Vagina (tissue), 2 donors: ENCODE results near the gene TBC1D8. TPM values are rescaled to one million over a fixed set of nuclear protein-coding genes. Genes with fewer than 3 reads are reported as not detected.

Experiments
- DNase-seq, 2 donors: peaks; one replicate each; pipeline ENCODE4 v3.0.0-alpha.2; 2017; ENCODE audit errors: extremely low spot score in 2 of 2
- H3K27ac ChIP-seq: fragments of 200-600 bp; sonication (generic); one replicate; pipeline ENCODE4 v1.5.1; 2019
- H3K27me3 ChIP-seq: fragments of 200-600 bp; sonication (generic); one replicate; pipeline ENCODE4 v1.5.1; 2019
- H3K36me3 ChIP-seq, 2 donors: fragments of 200-600 bp; sonication (generic); one replicate each; pipeline ENCODE4 v1.5.1; 2017 to 2019
- H3K4me1 ChIP-seq: fragments of 200-600 bp; sonication (generic); one replicate; pipeline ENCODE4 v1.5.1; 2019
- H3K4me3 ChIP-seq, 2 donors: fragments of 200-600 bp; sonication (generic); 1 replicate in 1 of 2; 2 replicates in 1 of 2; pipeline ENCODE4 v1.5.1; 2016 to 2019
- H3K9me3 ChIP-seq: fragments of 200-600 bp; sonication (generic); one replicate; pipeline ENCODE4 v1.5.1; 2019
- POLR2A ChIP-seq, 2 donors: fragments of 450-650 bp; IDR thresholded peaks; one replicate each; pipeline ENCODE4 v1.6.1; 2017; ENCODE audit warnings: antibody characterized with exemption in 2 of 2, mild to moderate bottlenecking in 2 of 2, moderate library complexity in 2 of 2
- POLR2AphosphoS5 ChIP-seq, 2 donors: sonication (generic); formaldehyde crosslinking; IDR thresholded peaks; one replicate each; pipeline ENCODE4 v1.9.0; 2017; ENCODE audit warnings: antibody characterized with exemption in 2 of 2, mild to moderate bottlenecking in 2 of 2, low read depth in 1 of 2; ENCODE audit not compliant: insufficient read depth in 1 of 2
- intact Hi-C: fragments of 100-400 bp; cut with DNase I; formaldehyde crosslinking; loops from one replicate; pipeline ENCODE4 v1.15.1; 2023
- total RNA-seq: library from RNA; depleted of rRNA; stranded (reverse); fragments of >200 nt; gene quantifications from one replicate; pipeline ENCODE4 v1.2.3, GENCODE V29; 2016
- TF ChIP-seq, protein P1 (sequence below), 3 experiments: fragments of 450-650 bp in 2 of 3; fragments of 200-600 bp in 1 of 3; sonication (generic) in 1 of 3; IDR thresholded peaks; one replicate each; pipeline ENCODE4 v1.5.1; 2017 to 2019; ENCODE audit warnings: antibody characterized with exemption in 3 of 3, mild to moderate bottlenecking in 2 of 3, moderate library complexity in 2 of 3

The TBC1D8 gene
- total RNA-seq, 1 donor from 2014 or later: 72.2 TPM

DNA sequence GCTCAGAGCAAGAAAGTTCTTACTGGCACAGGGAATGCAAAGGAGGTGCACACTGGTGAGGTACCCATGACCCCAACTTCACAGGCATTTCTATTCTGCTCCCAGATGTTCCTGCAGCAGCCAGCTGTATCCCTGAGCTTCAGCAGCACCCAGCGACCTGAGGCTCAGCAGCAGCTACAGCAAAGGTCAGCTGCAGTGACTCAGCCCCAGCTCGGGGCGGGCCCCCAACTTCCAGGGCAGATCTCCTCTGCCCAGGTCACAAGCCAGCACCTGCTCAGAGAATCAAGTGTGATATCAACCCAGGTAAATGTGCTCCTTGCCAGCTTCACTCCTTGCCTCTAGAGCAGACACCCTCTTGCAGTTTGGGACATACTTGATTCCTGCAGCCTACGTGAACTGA, 163.2 kb downstream of the TBC1D8 start:
- Histone ChIP-seq H3K27ac (no peak overlapping the region), H3K9me3 (no peaks in the 10 kb centered on the region), H3K4me1 (no peaks in the 10 kb centered on the region), H3K27me3 (no peaks in the 10 kb centered on the region), H3K4me3 (no peak overlapping the region), H3K36me3 (no peaks in the 10 kb centered on the region)
- no peak for TF ChIP-seq POLR2A (IDR thresholded peaks at IDR 0.05)
- TF ChIP-seq, protein P1, sequence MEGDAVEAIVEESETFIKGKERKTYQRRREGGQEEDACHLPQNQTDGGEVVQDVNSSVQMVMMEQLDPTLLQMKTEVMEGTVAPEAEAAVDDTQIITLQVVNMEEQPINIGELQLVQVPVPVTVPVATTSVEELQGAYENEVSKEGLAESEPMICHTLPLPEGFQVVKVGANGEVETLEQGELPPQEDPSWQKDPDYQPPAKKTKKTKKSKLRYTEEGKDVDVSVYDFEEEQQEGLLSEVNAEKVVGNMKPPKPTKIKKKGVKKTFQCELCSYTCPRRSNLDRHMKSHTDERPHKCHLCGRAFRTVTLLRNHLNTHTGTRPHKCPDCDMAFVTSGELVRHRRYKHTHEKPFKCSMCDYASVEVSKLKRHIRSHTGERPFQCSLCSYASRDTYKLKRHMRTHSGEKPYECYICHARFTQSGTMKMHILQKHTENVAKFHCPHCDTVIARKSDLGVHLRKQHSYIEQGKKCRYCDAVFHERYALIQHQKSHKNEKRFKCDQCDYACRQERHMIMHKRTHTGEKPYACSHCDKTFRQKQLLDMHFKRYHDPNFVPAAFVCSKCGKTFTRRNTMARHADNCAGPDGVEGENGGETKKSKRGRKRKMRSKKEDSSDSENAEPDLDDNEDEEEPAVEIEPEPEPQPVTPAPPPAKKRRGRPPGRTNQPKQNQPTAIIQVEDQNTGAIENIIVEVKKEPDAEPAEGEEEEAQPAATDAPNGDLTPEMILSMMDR (IDR thresholded peaks at IDR 0.05): no peak
- no peak for TF ChIP-seq POLR2AphosphoS5 (IDR thresholded peaks at IDR 0.05; ENCODE audit: insufficient read depth in 1 of 2, low read depth in 1 of 2)
- intact Hi-C loops: loop anchor here (5.0 to 10.0 kb wide), 3 partner anchors 173 to 376 kb away; no protein-coding TSS in a partner anchor
- no peak for DNase-seq

DNA sequence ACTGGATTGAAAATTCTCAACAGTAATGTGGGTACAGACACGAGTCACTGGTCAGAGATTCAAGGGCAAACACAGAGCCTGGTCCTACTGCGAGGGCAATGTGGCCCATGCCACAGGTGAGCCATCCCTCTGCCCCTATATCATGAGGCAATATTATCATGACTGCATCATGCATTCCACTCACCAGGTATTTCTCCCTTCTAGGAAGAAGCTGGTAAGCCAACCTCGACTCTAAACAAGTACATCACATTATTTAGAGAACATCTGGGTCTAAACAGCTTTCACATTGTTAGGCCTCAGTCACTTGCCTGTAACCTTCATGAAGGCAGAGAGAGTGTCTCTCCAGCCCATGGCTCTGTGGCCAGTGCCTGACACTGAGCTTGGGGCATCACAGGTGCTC, 163.6 kb downstream of the TBC1D8 start:
- Histone ChIP-seq H3K4me1 (no peaks in the 10 kb centered on the region), H3K9me3 (no peaks in the 10 kb centered on the region), H3K27me3 (no peaks in the 10 kb centered on the region), H3K4me3 (no peak overlapping the region), H3K36me3 (no peaks in the 10 kb centered on the region), H3K27ac (no peak overlapping the region)
- intact Hi-C loops: loop anchor here (5.0 to 10.0 kb wide), 3 partner anchors 173 to 375 kb away; no protein-coding TSS in a partner anchor
- DNase-seq: no peak
- TF ChIP-seq, protein P1 (IDR thresholded peaks at IDR 0.05): no peak
- no peak for TF ChIP-seq POLR2A (IDR thresholded peaks at IDR 0.05)
- TF ChIP-seq POLR2AphosphoS5 (IDR thresholded peaks at IDR 0.05; ENCODE audit: insufficient read depth in 1 of 2, low read depth in 1 of 2): no peak

DNA sequence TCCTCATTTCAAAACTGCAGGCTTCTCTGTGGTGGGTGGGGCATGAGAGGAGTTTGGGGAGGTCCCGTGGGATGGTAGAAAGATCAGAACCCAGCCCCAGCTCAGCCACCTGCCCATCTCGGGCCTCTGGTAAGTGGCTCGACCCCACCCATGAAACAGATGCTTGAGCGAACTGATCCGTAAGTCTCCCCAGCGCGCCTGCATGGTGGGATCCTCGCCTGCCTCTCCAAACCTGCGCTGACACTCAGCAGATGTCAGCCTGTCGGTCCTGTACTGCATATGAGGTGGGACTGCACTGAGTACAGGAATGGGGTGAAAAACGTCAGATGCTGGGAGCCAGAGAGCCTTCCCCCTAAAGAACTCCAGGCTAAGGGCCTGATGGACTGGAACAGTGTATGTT, 165.0 kb downstream of the TBC1D8 start:
- H3K27me3 ChIP-seq: no peaks in the 10 kb centered on the region
- no peak overlapping the region for H3K27ac ChIP-seq
- no peak overlapping the region for H3K4me3 ChIP-seq
- no peaks in the 10 kb centered on the region for H3K9me3 ChIP-seq
- no peaks in the 10 kb centered on the region for H3K36me3 ChIP-seq
- intact Hi-C loops: loop anchor here (5.0 to 10.0 kb wide), 3 partner anchors 171 to 374 kb away; no protein-coding TSS in a partner anchor
- TF ChIP-seq, protein P1 (IDR thresholded peaks at IDR 0.05): no peak
- no peak for TF ChIP-seq POLR2AphosphoS5 (IDR thresholded peaks at IDR 0.05; ENCODE audit: insufficient read depth in 1 of 2, low read depth in 1 of 2)
- TF ChIP-seq POLR2A (IDR thresholded peaks at IDR 0.05): no peak
- no peak for DNase-seq
- no peaks in the 10 kb centered on the region for H3K4me1 ChIP-seq

DNA sequence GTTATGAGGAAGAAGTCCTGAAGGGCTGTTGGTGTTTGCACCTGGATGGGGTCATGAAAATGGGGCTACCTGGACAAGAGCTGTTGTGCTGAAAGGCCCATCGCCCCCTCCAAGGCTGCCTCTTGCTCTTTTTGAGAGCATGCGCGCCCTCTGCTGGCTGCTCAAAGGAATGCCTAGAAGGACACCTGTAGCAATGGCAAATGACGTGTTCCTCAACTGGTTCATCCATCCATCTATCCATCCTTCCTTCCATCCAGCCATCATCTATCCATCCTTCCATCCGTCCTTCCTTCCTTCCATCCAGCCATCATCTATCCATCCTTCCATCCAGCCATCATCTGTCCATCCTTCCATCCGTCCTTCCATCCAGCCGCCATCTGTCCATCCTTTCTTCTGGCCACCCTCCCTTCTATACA, 166.3 kb downstream of the TBC1D8 start:
- DNase-seq: no peak
- no peaks in the 10 kb centered on the region for H3K36me3 ChIP-seq

More for the DNA sequence above, 166.3 kb downstream of the TBC1D8 start:
- H3K27ac ChIP-seq: no peak overlapping the region
- TF ChIP-seq, protein P1 (IDR thresholded peaks at IDR 0.05): peak; percentile 85 to 95 (median 94)
- no peak for TF ChIP-seq POLR2A (IDR thresholded peaks at IDR 0.05)
- H3K4me3 ChIP-seq: no peak overlapping the region
- no peaks in the 10 kb centered on the region for H3K27me3 ChIP-seq
- intact Hi-C loops: loop anchor here (5.0 to 10.0 kb wide), 4 partner anchors 170 to 383 kb away; no protein-coding TSS in a partner anchor
- H3K4me1 ChIP-seq: no peaks in the 10 kb centered on the region
- H3K9me3 ChIP-seq: no peaks in the 10 kb centered on the region
